ENCODE data around the gene THSD4. TPM values are rescaled to one million over a fixed set of nuclear protein-coding genes. Genes with fewer than 3 reads are reported as not detected.
A peak's percentile ranks its signal among the peaks of the same experiment; 100 is the strongest.

THSD4 gene
- total RNA-seq, 1 donor: 50.9 TPM

GRCh38 chr15:71559098-71559497 is 443.8 kb downstream of the THSD4 start:
- no peak for TF ChIP-seq CTCF (IDR thresholded peaks at IDR 0.05; ENCODE audit: insufficient read depth, low read length)
- DNase-seq (ENCODE audit: low read depth): peak; percentile 74

GRCh38 chr15:71559616-71560015 is 444.3 kb downstream of the THSD4 start:
- no peak for TF ChIP-seq CTCF (IDR thresholded peaks at IDR 0.05; ENCODE audit: insufficient read depth, low read length)
- no peak overlapping the region for H3K4me3 ChIP-seq (ENCODE audit: low read depth, low read length)
- no peak for DNase-seq (ENCODE audit: low read depth)

More at GRCh38 chr15:71559098-71559497, 443.8 kb downstream of the THSD4 start:
- no peak overlapping the region for H3K4me3 ChIP-seq (ENCODE audit: low read depth, low read length)

- peak; percentile 50 for DNase-seq (ENCODE audit: low read depth)
- H3K4me3 ChIP-seq (ENCODE audit: low read depth, low read length): no peak overlapping the region
- no peak for TF ChIP-seq CTCF (IDR thresholded peaks at IDR 0.05; ENCODE audit: insufficient read depth, low read length)
Observed at GRCh38 chr15:71562251-71562650, 447.0 kb downstream of the THSD4 start.

GRCh38 chr15:71564217-71564616 is 448.9 kb downstream of the THSD4 start:
- no peak overlapping the region for H3K4me3 ChIP-seq (ENCODE audit: low read depth, low read length)
- no peak for TF ChIP-seq CTCF (IDR thresholded peaks at IDR 0.05; ENCODE audit: insufficient read depth, low read length)
- DNase-seq (ENCODE audit: low read depth): no peak

GRCh38 chr15:71565006-71565405 is 449.7 kb downstream of the THSD4 start:
- no peak overlapping the region for H3K4me3 ChIP-seq (ENCODE audit: low read depth, low read length)
- DNase-seq (ENCODE audit: low read depth): no peak
- TF ChIP-seq CTCF (IDR thresholded peaks at IDR 0.05; ENCODE audit: insufficient read depth, low read length): no peak

GRCh38 chr15:71565631-71566160 is 450.4 kb downstream of the THSD4 start:
- H3K4me3 ChIP-seq (ENCODE audit: low read depth, low read length): no peak overlapping the region
- DNase-seq (ENCODE audit: low read depth): no peak

More at GRCh38 chr15:71565631-71566160, 450.4 kb downstream of the THSD4 start:
- TF ChIP-seq CTCF (IDR thresholded peaks at IDR 0.05; ENCODE audit: insufficient read depth, low read length): no peak

Data from fibroblast of the aortic adventitia (primary cell).